Activated CD4-positive, alpha-beta T cell treated with anti-CD3 and anti-CD28 coated beads for 36 hours (primary cell): ENCODE data around the gene CHST6. TPM values are rescaled to one million over a fixed set of nuclear protein-coding genes. Genes with fewer than 3 reads are reported as not detected.
"Not testable (repeated sequence)": the region's sequence is repeated elsewhere in the genome, so short reads cannot be mapped to it uniquely, and the experiment has no call there.

Experiments
- ATAC-seq: fragments of 200-7000 bp; cut with Tn5 transposase; one replicate; pipeline ENCODE4 v1.10.0; 2021; ENCODE audit warnings: mild to moderate bottlenecking, moderate library complexity
- CTCF ChIA-PET: fragments of 350-600 bp; sonication (Branson Sonifier 250); formaldehyde crosslinking; loops from one replicate; lab custom pipeline; 2021; ENCODE audit warnings: antibody characterized with exemption; lab: Charles Lee
- POLR2A ChIA-PET: fragments of 350-600 bp; sonication (Branson Sonifier 250); formaldehyde crosslinking; loops from one replicate; lab custom pipeline; 2021; ENCODE audit warnings: antibody characterized with exemption, inconsistent platforms; lab: Charles Lee
- DNase-seq: peaks from one replicate; pipeline ENCODE4 v3.0.0-alpha.2; 2020
- H3K27ac Mint-ChIP-seq: one replicate; pipeline ENCODE4 v1.8.0; 2021; ENCODE audit warnings: mixed read lengths
- H3K27me3 Mint-ChIP-seq: one replicate; pipeline ENCODE4 v1.8.0; 2021; ENCODE audit warnings: mixed read lengths
- H3K36me3 Mint-ChIP-seq: one replicate; pipeline ENCODE4 v1.8.0; 2021; ENCODE audit warnings: low read depth, mixed read lengths
- H3K4me1 Mint-ChIP-seq: one replicate; pipeline ENCODE4 v1.8.0; 2021; ENCODE audit warnings: mixed read lengths
- H3K4me3 Mint-ChIP-seq: one replicate; pipeline ENCODE4 v1.8.0; 2021; ENCODE audit warnings: mild to moderate bottlenecking, moderate library complexity, mixed read lengths
- H3K9me3 Mint-ChIP-seq: one replicate; pipeline ENCODE4 v1.8.0; 2021; ENCODE audit warnings: low read depth, mixed read lengths
- intact Hi-C, 2 experiments: fragments of 100-400 bp; cut with DNase I in 1 of 2; cut with micrococcal nuclease in 1 of 2; formaldehyde crosslinking; loops; one replicate each; pipeline versions ENCODE4 v1.14.2 to v1.15.1; 2022 to 2024; cut with DNase I, micrococcal nuclease
- total RNA-seq, 2 experiments: library from RNA; stranded (reverse); gene quantifications; one replicate each; pipeline ENCODE4 v1.2.3, GENCODE V29; 2021

CHST6 gene
- total RNA-seq, 2 experiments from 2014 or later: not detected

- Mint-ChIP-seq H3K27ac (no peak overlapping the region), H3K36me3 (no peaks in the 10 kb centered on the region), H3K4me3 (no peak overlapping the region), H3K27me3 (peaks cover 7% of the 10 kb centered on the region), H3K4me1 (peaks cover 7% of the 10 kb centered on the region), H3K9me3 (no peaks in the 10 kb centered on the region)
- CTCF ChIA-PET: interaction anchor here (0.7 to 1.4 kb wide), 2 partner anchors 9 to 88 kb away, joined by 3 read pairs; no protein-coding TSS in a partner anchor
- intact Hi-C loops: no loop called here
- ATAC-seq: no peak
- no peak for DNase-seq
- POLR2A ChIA-PET: interaction anchor here (0.6 kb wide), 1 partner anchor 47 kb away, joined by 4 read pairs; no protein-coding TSS in a partner anchor
These were observed 7.8 kb upstream of the CHST6 start for GRCh38 chr16:75502916-75503605.

DNA sequence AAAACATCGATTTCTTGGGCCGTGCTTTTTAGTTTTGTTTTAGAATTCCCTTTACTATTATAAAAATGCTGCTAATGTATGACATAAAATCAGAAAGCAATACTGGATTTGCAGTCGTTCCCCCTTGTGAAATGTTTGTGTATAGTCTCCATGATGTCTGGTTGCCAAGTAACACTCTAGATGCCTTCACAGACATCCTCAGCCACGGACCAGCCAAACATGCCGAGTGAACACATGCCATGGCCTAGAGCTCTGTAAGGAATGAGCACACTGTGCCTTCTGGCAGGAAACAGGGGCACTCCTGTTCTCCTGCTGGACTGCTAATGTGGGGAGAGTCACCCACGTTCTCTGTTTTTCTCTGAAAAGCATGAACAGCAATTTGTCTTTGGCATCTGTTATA is 6.6 kb upstream of the CHST6 start:
- ATAC-seq, H3K36me3 Mint-ChIP-seq, H3K4me3 Mint-ChIP-seq, H3K4me1 Mint-ChIP-seq, H3K27ac Mint-ChIP-seq, H3K9me3 Mint-ChIP-seq, intact Hi-C loops, POLR2A ChIA-PET, DNase-seq: not testable (repeated sequence)
- H3K27me3 Mint-ChIP-seq: peaks cover 15% of the 10 kb centered on the region
- CTCF ChIA-PET: interaction anchor here (0.7 kb wide), 1 partner anchor 13 kb away, joined by 3 read pairs; no protein-coding TSS in a partner anchor

GRCh38 chr16:75501359-75501758 is 6.1 kb upstream of the CHST6 start:
- Mint-ChIP-seq H3K36me3 (no peaks in the 10 kb centered on the region), H3K4me1 (peaks cover 4% of the 10 kb centered on the region), H3K4me3 (no peak overlapping the region), H3K27ac (no peak overlapping the region), H3K9me3 (no peaks in the 10 kb centered on the region), H3K27me3 (peaks cover 11% of the 10 kb centered on the region)
- DNase-seq (no peak), ATAC-seq (no peak)
- CTCF ChIA-PET: interaction anchor here (0.7 kb wide), 1 partner anchor 13 kb away, joined by 3 read pairs; no protein-coding TSS in a partner anchor
- intact Hi-C loops: no loop called here
- POLR2A ChIA-PET: no interaction called here

DNA sequence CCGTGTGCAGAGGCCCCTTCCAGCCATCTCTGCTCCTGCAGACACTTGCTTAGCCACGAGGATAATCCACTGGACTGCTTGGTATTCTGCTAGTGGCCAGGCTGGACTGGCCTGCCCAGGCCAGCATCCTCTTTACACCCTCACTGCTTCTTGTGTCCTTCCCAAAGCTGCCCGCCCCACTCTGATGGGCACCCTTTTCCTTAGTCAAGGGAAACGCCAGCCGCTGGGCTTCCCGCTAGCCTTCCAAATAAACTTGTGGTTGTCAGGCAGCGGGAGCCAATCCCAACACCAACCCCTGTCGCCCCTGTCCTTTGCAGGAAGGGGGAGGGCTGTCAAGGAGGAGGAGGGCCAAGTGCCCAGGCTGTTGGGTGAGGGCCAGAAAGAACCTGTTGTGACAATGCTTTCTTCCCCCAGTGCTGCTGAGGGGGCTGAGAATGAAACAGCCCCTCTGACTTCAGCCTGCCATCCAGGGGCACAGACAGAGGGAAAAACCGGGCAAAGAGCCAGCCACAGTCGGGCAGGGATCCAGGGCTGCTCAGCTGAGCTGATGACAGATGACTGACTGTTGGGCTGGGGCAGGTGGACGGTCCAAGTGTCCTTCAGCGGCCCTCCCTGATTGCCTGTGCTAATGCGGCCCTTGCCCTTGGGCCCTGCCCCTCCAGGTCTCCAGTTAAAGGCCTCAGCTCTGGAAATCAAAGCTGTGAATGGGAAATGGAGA is 3.5 kb upstream of the CHST6 start:
- H3K9me3 Mint-ChIP-seq, H3K4me3 Mint-ChIP-seq, POLR2A ChIA-PET, CTCF ChIA-PET, intact Hi-C loops, H3K36me3 Mint-ChIP-seq, DNase-seq, H3K27ac Mint-ChIP-seq, H3K4me1 Mint-ChIP-seq, ATAC-seq: not testable (repeated sequence)
- H3K27me3 Mint-ChIP-seq: peaks cover 17% of the 10 kb centered on the region

DNA sequence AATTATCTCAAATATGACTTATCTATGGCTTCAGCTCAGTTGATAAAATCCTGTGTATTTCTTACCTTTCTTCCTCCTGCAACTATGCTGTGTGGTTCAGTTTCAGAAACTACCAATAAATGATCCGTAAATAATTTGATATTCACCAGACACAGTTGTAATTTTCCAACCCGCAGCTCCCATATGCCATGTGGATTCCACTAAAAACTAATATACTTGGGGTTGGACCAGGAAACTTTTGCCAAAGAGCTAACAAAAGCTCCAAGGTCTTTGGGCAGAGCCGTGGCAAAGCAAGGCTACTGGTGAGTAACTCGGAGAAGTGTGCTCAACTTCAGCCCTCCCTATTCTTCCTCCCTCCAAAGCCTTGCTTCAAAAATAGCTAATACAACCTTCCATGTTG is 2.3 kb upstream of the CHST6 start:
- H3K27me3 Mint-ChIP-seq: peaks cover 24% of the 10 kb centered on the region
- ChIA-PET POLR2A (no interaction called here), CTCF (interaction anchor here (0.9 kb wide), 1 partner anchor 33 kb away, joined by 3 read pairs; the partner anchor contains the start of gene TMEM170A)
- H3K36me3 Mint-ChIP-seq: no peaks in the 10 kb centered on the region
- peaks cover 9% of the 10 kb centered on the region for H3K4me1 Mint-ChIP-seq
- H3K27ac Mint-ChIP-seq: no peak overlapping the region
- H3K4me3 Mint-ChIP-seq: no peak overlapping the region
- DNase-seq (no peak), ATAC-seq (no peak)
- intact Hi-C loops: no loop called here
- H3K9me3 Mint-ChIP-seq: no peaks in the 10 kb centered on the region

DNA sequence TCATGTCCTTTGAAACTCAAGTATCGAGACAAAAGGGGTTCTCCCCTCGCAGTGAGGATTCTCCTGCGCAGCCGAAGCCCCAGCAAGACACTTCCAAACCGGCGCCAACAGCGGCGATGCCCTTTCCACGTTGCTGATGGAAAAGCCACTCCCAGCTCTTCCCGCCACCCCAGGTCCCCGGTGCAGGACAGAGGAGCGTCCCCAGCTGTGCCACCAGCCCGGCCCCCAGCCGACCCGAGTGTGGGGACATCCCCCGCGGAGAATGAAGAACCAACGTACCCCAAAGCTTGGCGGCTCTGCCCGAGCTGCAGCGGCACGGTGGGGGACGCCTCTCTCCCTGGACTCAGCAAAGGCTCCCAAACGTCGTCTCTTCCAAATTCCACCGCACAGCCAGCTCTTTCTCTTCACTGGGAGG is 573 bp downstream of the CHST6 start:
- Mint-ChIP-seq H3K27me3 (peaks cover 27% of the 10 kb centered on the region), H3K27ac (no peak overlapping the region), H3K4me1 (peaks cover 9% of the 10 kb centered on the region), H3K36me3 (no peaks in the 10 kb centered on the region), H3K4me3 (peak overlapping the region; percentile 44), H3K9me3 (no peaks in the 10 kb centered on the region)
- intact Hi-C loops: no loop called here
- DNase-seq: no peak
- no peak for ATAC-seq
- CTCF ChIA-PET: interaction anchor here (0.8 to 1.2 kb wide), 3 partner anchors 9 to 340 kb away, joined by 3 to 4 read pairs (median 3); no protein-coding TSS in a partner anchor
- POLR2A ChIA-PET: no interaction called here

- ChIA-PET POLR2A (no interaction called here), CTCF (interaction anchor here (0.8 to 1.2 kb wide), 3 partner anchors 9 to 341 kb away, joined by 3 to 4 read pairs (median 3); no protein-coding TSS in a partner anchor)
- H3K9me3 Mint-ChIP-seq: no peaks in the 10 kb centered on the region
- no peak overlapping the region for H3K27ac Mint-ChIP-seq
- peaks cover 9% of the 10 kb centered on the region for H3K4me1 Mint-ChIP-seq
- DNase-seq: no peak
- peaks cover 29% of the 10 kb centered on the region for H3K27me3 Mint-ChIP-seq
- intact Hi-C loops: no loop called here
- no peaks in the 10 kb centered on the region for H3K36me3 Mint-ChIP-seq
- no peak overlapping the region for H3K4me3 Mint-ChIP-seq
- ATAC-seq: no peak
These were observed 1.1 kb downstream of the CHST6 start for GRCh38 chr16:75494184-75494583.

- intact Hi-C loops: no loop called here
These were observed 3.4 kb downstream of the CHST6 start for GRCh38 chr16:75491876-75492275.

GRCh38 chr16:75488322-75488721 is 6.9 kb downstream of the CHST6 start:
- H3K9me3 Mint-ChIP-seq: no peaks in the 10 kb centered on the region
- H3K27ac Mint-ChIP-seq: no peak overlapping the region
- no peak for DNase-seq
- CTCF ChIA-PET: interaction anchor here (0.5 to 0.6 kb wide), 3 partner anchors 13 to 91 kb away, joined by 3 to 4 read pairs (median 3); no protein-coding TSS in a partner anchor
- H3K27me3 Mint-ChIP-seq: peaks cover 18% of the 10 kb centered on the region
- H3K4me1 Mint-ChIP-seq: no peaks in the 10 kb centered on the region
- H3K4me3 Mint-ChIP-seq: no peak overlapping the region
- intact Hi-C loops: no loop called here
- POLR2A ChIA-PET: interaction anchor here (0.6 kb wide), 1 partner anchor 85 kb away, joined by 6 read pairs; no protein-coding TSS in a partner anchor
- ATAC-seq: no peak
- H3K36me3 Mint-ChIP-seq: no peaks in the 10 kb centered on the region

More at GRCh38 chr16:75491876-75492275, 3.4 kb downstream of the CHST6 start:
- Mint-ChIP-seq H3K27me3 (peaks cover 25% of the 10 kb centered on the region), H3K4me1 (peaks cover 9% of the 10 kb centered on the region), H3K27ac (no peak overlapping the region), H3K4me3 (no peak overlapping the region), H3K9me3 (no peaks in the 10 kb centered on the region), H3K36me3 (no peaks in the 10 kb centered on the region)
- DNase-seq (peak; percentile 11), ATAC-seq (no peak)
- ChIA-PET CTCF (interaction anchor here (0.8 to 1.4 kb wide), 2 partner anchors 27 kb away, joined by 3 read pairs; partner anchors contain the start of gene TMEM170A), POLR2A (no interaction called here)

GRCh38 chr16:75486676-75487313 is 8.4 kb downstream of the CHST6 start:
- H3K4me1 Mint-ChIP-seq: no peaks in the 10 kb centered on the region
- intact Hi-C loops: no loop called here
- peaks cover 10% of the 10 kb centered on the region for H3K27me3 Mint-ChIP-seq
- POLR2A ChIA-PET: no interaction called here
- CTCF ChIA-PET: interaction anchor here (0.5 to 1.5 kb wide), 3 partner anchors 16 to 98 kb away, joined by 3 to 4 read pairs (median 3); no protein-coding TSS in a partner anchor
- no peak overlapping the region for H3K4me3 Mint-ChIP-seq
- no peaks in the 10 kb centered on the region for H3K9me3 Mint-ChIP-seq
- DNase-seq (peak; percentile 19), ATAC-seq (peak; percentile 83)
- H3K27ac Mint-ChIP-seq: no peak overlapping the region
- H3K36me3 Mint-ChIP-seq: no peaks in the 10 kb centered on the region
